GM19043 (cell line): ENCODE results near the gene CAMTA1.

Experiments
- ATAC-seq: cut with Tn5 transposase; IDR thresholded peaks from one replicate; pipeline ENCODE4 v1.9.1; 2021; ENCODE audit warnings: low read depth; ENCODE audit not compliant: unreplicated experiment

CAMTA1 gene

GRCh38 chr1:7095343-7095964 is 310.2 kb downstream of the CAMTA1 start:
- ATAC-seq = no peak

GRCh38 chr1:7097938-7098592 is 312.8 kb downstream of the CAMTA1 start:
- ATAC-seq = no peak

GRCh38 chr1:7098641-7099040 is 313.4 kb downstream of the CAMTA1 start:
- no peak for ATAC-seq

GRCh38 chr1:7100479-7100878 is 315.2 kb downstream of the CAMTA1 start:
- ATAC-seq = no peak

- ATAC-seq = no peak
Measured at GRCh38 chr1:7101187-7101586, 315.9 kb downstream of the CAMTA1 start.

GRCh38 chr1:7103361-7103782 is 318.1 kb downstream of the CAMTA1 start:
- ATAC-seq = no peak

- no peak for ATAC-seq
Measured at GRCh38 chr1:7103874-7104273, 318.6 kb downstream of the CAMTA1 start.

- ATAC-seq = no peak
Measured at GRCh38 chr1:7104339-7104738, 319.1 kb downstream of the CAMTA1 start.

- no peak for ATAC-seq
Measured at GRCh38 chr1:7105269-7105668, 320.0 kb downstream of the CAMTA1 start.

- ATAC-seq = no peak
Measured at GRCh38 chr1:7106442-7107108, 321.3 kb downstream of the CAMTA1 start.

GRCh38 chr1:7107109-7107830 is 322.0 kb downstream of the CAMTA1 start:
- ATAC-seq = no peak

GRCh38 chr1:7108251-7108650 is 323.0 kb downstream of the CAMTA1 start:
- ATAC-seq = no peak

- no peak for ATAC-seq
Measured at GRCh38 chr1:7109901-7110300, 324.6 kb downstream of the CAMTA1 start.

GRCh38 chr1:7110321-7110720 is 325.1 kb downstream of the CAMTA1 start:
- ATAC-seq = no peak

GRCh38 chr1:7111853-7112252 is 326.6 kb downstream of the CAMTA1 start:
- ATAC-seq = no peak

GRCh38 chr1:7113136-7113535 is 327.9 kb downstream of the CAMTA1 start:
- ATAC-seq = no peak

- ATAC-seq = no peak
Measured at GRCh38 chr1:7113822-7114221, 328.6 kb downstream of the CAMTA1 start.

GRCh38 chr1:7116001-7116400 is 330.7 kb downstream of the CAMTA1 start:
- no peak for ATAC-seq

GRCh38 chr1:7117399-7118281 is 332.4 kb downstream of the CAMTA1 start:
- no peak for ATAC-seq

GRCh38 chr1:7119156-7119555 is 333.9 kb downstream of the CAMTA1 start:
- ATAC-seq = no peak
